HCT116 (cell line): ENCODE measurements around the gene SLC6A17. TPM values are rescaled to one million over a fixed set of nuclear protein-coding genes. Genes with fewer than 3 reads are reported as not detected.

Experiments
- ATAC-seq: fragments of 200-7000 bp; cut with Tn5 transposase; 2 replicates; pipeline ENCODE4 v1.9.1; 2020; ENCODE audit warnings: mild to moderate bottlenecking, moderate library complexity
- BruUV-seq: library from RNA; stranded (reverse); fragments of 400-500 nt; replicated peaks from 2 replicates; lab custom pipeline; 2021; lab: Mats Ljungman, UMichigan
- CTCF ChIA-PET: fragments of 300-600 bp; sonication (Branson Sonifier 250); formaldehyde crosslinking; loops from one replicate; lab custom pipeline; 2021; ENCODE audit warnings: antibody characterized with exemption; lab: Charles Lee
- POLR2A ChIA-PET: fragments of 300-600, 350-600 bp; sonication (Branson Sonifier 250); formaldehyde crosslinking; loops from one replicate; lab custom pipeline; 2021; ENCODE audit warnings: antibody characterized with exemption; lab: Charles Lee
- RAD21 ChIA-PET, 2 experiments: fragments of 300-600 bp; sonication (Branson Sonifier 250); formaldehyde crosslinking; loops; one replicate each; lab custom pipeline; 2023; ENCODE audit warnings: low total read pairs in 2 of 2; ENCODE audit not compliant: uncharacterized antibody in 2 of 2, unreplicated experiment in 2 of 2, low non-redundant PET in 1 of 2; lab: Charles Lee
- DNase-seq: peaks from one replicate; pipeline ENCODE4 v3.0.0-alpha.2; 2010; ENCODE audit warnings: low read depth, low spot score
- H2AFZ ChIP-seq: fragments of 200-600 bp; shearing (Covaris generic), sonication (generic); 2 replicates; pipeline ENCODE4 v1.6.1; 2017; ENCODE audit warnings: low read depth, mixed run types, mixed read lengths, antibody characterized with exemption, low read length; ENCODE audit not compliant: poor library complexity, severe bottlenecking
- H3K27ac ChIP-seq: 2 replicates; pipeline ENCODE4 v1.5.1; 2012; ENCODE audit warnings: low read depth, low read length
- H3K27me3 ChIP-seq: fragments of 200-600 bp; sonication (generic); 2 replicates; pipeline ENCODE4 v1.6.1; 2016; ENCODE audit warnings: mixed run types, low read length, mixed read lengths; ENCODE audit not compliant: insufficient read depth
- H3K36me3 ChIP-seq, 2 experiments: fragments of 200-500 bp in 1 of 2; fragments of 200-600 bp in 1 of 2; sonication (Bioruptor generic) in 1 of 2; sonication (generic) in 1 of 2; 2 replicates each; pipeline versions ENCODE4 v1.5.1 to v1.6.1; 2014 to 2016; ENCODE audit warnings: low read length in 2 of 2, inconsistent platforms in 1 of 2, mixed read lengths in 1 of 2, mixed run types in 1 of 2; ENCODE audit not compliant: insufficient read depth in 2 of 2, control insufficient read depth in 1 of 2
- H3K4me1 ChIP-seq, 2 experiments: fragments of 200-600 bp in 1 of 2; sonication (generic) in 1 of 2; 2 replicates each; pipeline versions ENCODE4 v1.5.1 to v1.6.1; 2012 to 2017; ENCODE audit warnings: low read length in 2 of 2, inconsistent platforms in 1 of 2, mild to moderate bottlenecking in 1 of 2, mixed read lengths in 1 of 2, mixed run types in 1 of 2, moderate library complexity in 1 of 2; ENCODE audit not compliant: insufficient read depth in 2 of 2, control insufficient read depth in 1 of 2
- H3K4me2 ChIP-seq: fragments of 200-600 bp; sonication (generic); 2 replicates; pipeline ENCODE4 v1.6.1; 2017; ENCODE audit warnings: mixed run types, low read length, mixed read lengths
- H3K4me3 ChIP-seq, 2 experiments: fragments of 200-600 bp in 1 of 2; sonication (generic) in 1 of 2; replicated peaks in 1 of 2; 2 replicates each; pipeline ENCODE4 v1.5.1; 2011 to 2016; ENCODE audit warnings: low read length in 2 of 2, control low read depth in 1 of 2, low read depth in 1 of 2, mild to moderate bottlenecking in 1 of 2, mixed read lengths in 1 of 2, mixed run types in 1 of 2
- H3K79me2 ChIP-seq: fragments of 200-600 bp; sonication (generic); 2 replicates; pipeline ENCODE4 v1.6.1; 2017; ENCODE audit warnings: mild to moderate bottlenecking, mixed run types, low read length, moderate library complexity, mixed read lengths; ENCODE audit not compliant: insufficient read depth
- H3K9ac ChIP-seq: fragments of 200-600 bp; sonication (generic); 2 replicates; pipeline ENCODE4 v1.6.1; 2016; ENCODE audit warnings: low read length, mixed read lengths
- H3K9me2 ChIP-seq: fragments of 200-600 bp; sonication (generic), shearing (Covaris generic); 2 replicates; pipeline ENCODE4 v1.6.1; 2017; ENCODE audit warnings: mixed run types, mild to moderate bottlenecking, moderate library complexity; ENCODE audit not compliant: insufficient read depth
- H3K9me3 ChIP-seq, 2 experiments: fragments of 200-500 bp in 1 of 2; fragments of 200-600 bp in 1 of 2; sonication (Bioruptor generic) in 1 of 2; sonication (generic) in 1 of 2; 2 replicates each; pipeline ENCODE4 v1.6.1; 2014 to 2017; ENCODE audit warnings: low read length in 2 of 2, mixed read lengths in 2 of 2, inconsistent platforms in 1 of 2, low read depth in 1 of 2, mild to moderate bottlenecking in 1 of 2, mixed run types in 1 of 2, moderate library complexity in 1 of 2; ENCODE audit not compliant: control insufficient read depth in 1 of 2, insufficient read depth in 1 of 2
- H4K20me1 ChIP-seq: fragments of 200-600 bp; sonication (generic), shearing (Covaris generic); 2 replicates; pipeline ENCODE4 v1.6.1; 2017; ENCODE audit warnings: mixed run types, mild to moderate bottlenecking, moderate library complexity; ENCODE audit not compliant: insufficient read depth
- CBX3 ChIP-seq: IDR thresholded peaks from 2 replicates; pipeline ENCODE4 v1.6.1; 2012; ENCODE audit warnings: low read depth
- EGR1 ChIP-seq: IDR thresholded peaks from 2 replicates; pipeline ENCODE4 v1.6.1; 2012; ENCODE audit warnings: low read depth
- ELF1 ChIP-seq: IDR thresholded peaks from 2 replicates; pipeline ENCODE4 v1.6.1; 2012; ENCODE audit warnings: low read depth, borderline replicate concordance
- EZH2 ChIP-seq: fragments of 200-600 bp; sonication (generic); IDR thresholded peaks from 2 replicates; pipeline ENCODE4 v1.6.1; 2017; ENCODE audit warnings: antibody characterized with exemption, mixed run types
- JUND ChIP-seq: IDR thresholded peaks from 2 replicates; pipeline ENCODE4 v1.6.1; 2012
- POLR2A ChIP-seq: IDR thresholded peaks from 2 replicates; pipeline ENCODE4 v1.7.0; 2011; ENCODE audit warnings: borderline replicate concordance; ENCODE audit not compliant: insufficient read depth, insufficient read length; ENCODE audit errors: extremely low read depth
- SP1 ChIP-seq: IDR thresholded peaks from 2 replicates; pipeline ENCODE4 v1.6.1; 2012; ENCODE audit warnings: low read depth
- SRF ChIP-seq: IDR thresholded peaks from 2 replicates; pipeline ENCODE4 v1.6.1; 2012; ENCODE audit warnings: low read depth
- TCF7L2 ChIP-seq: IDR thresholded peaks from 2 replicates; pipeline ENCODE4 v1.7.0; 2011; ENCODE audit warnings: borderline replicate concordance, inconsistent platforms; ENCODE audit not compliant: insufficient read depth, insufficient read length; ENCODE audit errors: extremely low read depth
- ZNF274 ChIP-seq: fragments of 200-500 bp; sonication (Bioruptor generic); IDR thresholded peaks from 2 replicates; pipeline ENCODE4 v1.6.1; 2014; ENCODE audit warnings: mild to moderate bottlenecking, low read depth, low read length, inconsistent platforms
- intact Hi-C: fragments of 100-400 bp; cut with micrococcal nuclease; formaldehyde crosslinking; loops from 2 replicates; pipeline ENCODE4 v1.10.0; 2022
- total RNA-seq: library from RNA; stranded (reverse); gene quantifications from one replicate; pipeline ENCODE4 v1.2.1, GENCODE V29; 2021; ENCODE audit not compliant: unreplicated experiment
- TF ChIP-seq, protein P1 (sequence below): IDR thresholded peaks from 2 replicates; pipeline ENCODE4 v1.6.1; 2012
- TF ChIP-seq, protein P2 (sequence below): IDR thresholded peaks from 2 replicates; pipeline ENCODE4 v1.6.1; 2012

Gene SLC6A17
- total RNA-seq, 1 experiment from 2014 or later: 10.5 TPM

DNA sequence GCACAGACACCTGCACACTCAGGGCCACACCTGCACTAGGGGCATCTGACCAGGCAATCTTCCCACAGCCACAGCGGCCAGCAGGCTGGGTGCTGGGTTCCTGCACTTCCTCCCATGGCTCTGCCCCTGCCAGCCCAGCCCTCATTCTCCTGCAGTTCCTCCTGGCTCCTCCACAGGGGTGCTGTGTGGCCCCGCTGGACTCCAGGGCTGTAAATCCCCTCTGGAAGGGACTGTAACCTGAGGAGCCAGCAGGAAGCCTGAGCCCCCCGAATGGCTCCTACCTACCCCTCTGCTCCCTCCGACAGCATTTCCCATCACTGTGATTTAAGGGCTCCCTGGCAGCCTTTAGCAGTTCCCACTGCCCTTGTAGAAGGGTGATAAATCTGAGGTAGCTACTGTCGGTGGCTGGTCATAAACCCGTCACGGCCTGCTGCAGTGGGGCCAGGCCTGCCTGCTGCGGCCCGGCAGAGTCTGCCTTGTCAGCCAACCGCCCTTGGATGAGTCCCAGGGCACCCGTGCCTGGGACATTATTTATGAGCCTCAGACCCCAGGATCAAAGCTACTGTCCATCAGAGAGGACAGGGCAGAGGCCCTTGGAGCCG, 29.2 kb upstream of the SLC6A17 start:
- BruUV-seq: no TSS peak
- no peak overlapping the region for H3K9ac ChIP-seq
- intact Hi-C loops: no loop called here
- no peaks in the 10 kb centered on the region for H3K79me2 ChIP-seq
- no peaks in the 10 kb centered on the region for H3K27me3 ChIP-seq
- H3K4me1 ChIP-seq: peaks cover 0 to 11% of the 10 kb centered on the region in 2 experiments; a peak in 2 of 4 replicates
- H3K36me3 ChIP-seq: no peaks in the 10 kb centered on the region
- ATAC-seq (no peak), DNase-seq (no peak)
- H3K4me3 ChIP-seq: no peak overlapping the region
- no peak overlapping the region for H3K4me2 ChIP-seq
- H2AFZ ChIP-seq: no peak overlapping the region
- H3K9me3 ChIP-seq: peaks cover 5 to 10% of the 10 kb centered on the region in 2 experiments; a peak in 2 of 4 replicates
- no peaks in the 10 kb centered on the region for H4K20me1 ChIP-seq
- ChIA-PET CTCF (no interaction called here), RAD21 (no interaction called here), POLR2A (no interaction called here)
- TF ChIP-seq, protein P1, sequence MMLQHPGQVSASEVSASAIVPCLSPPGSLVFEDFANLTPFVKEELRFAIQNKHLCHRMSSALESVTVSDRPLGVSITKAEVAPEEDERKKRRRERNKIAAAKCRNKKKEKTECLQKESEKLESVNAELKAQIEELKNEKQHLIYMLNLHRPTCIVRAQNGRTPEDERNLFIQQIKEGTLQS: no peak
- no peak for TF ChIP-seq ELF1
- TF ChIP-seq JUND: no peak
- no peak for TF ChIP-seq SRF
- TF ChIP-seq TCF7L2: no peak
- TF ChIP-seq POLR2A: no peak
- TF ChIP-seq EZH2: no peak
- TF ChIP-seq SP1: no peak
- TF ChIP-seq ZNF274: no peak
- TF ChIP-seq CBX3: no peak
- TF ChIP-seq EGR1: no peak
- TF ChIP-seq, protein P2, sequence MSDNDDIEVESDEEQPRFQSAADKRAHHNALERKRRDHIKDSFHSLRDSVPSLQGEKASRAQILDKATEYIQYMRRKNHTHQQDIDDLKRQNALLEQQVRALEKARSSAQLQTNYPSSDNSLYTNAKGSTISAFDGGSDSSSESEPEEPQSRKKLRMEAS: no peak
- H3K9me2 ChIP-seq: no peaks in the 10 kb centered on the region
- no peak overlapping the region for H3K27ac ChIP-seq
